PC-3 (cell line): ENCODE results near the gene ZNF575. TPM values are rescaled to one million over a fixed set of nuclear protein-coding genes. Genes with fewer than 3 reads are reported as not detected.
"Not testable (repeated sequence)": the region's sequence is repeated elsewhere in the genome, so short reads cannot be mapped to it uniquely, and the experiment has no call there.

ENCODE experiments used
- ATAC-seq: fragments of 200-7000 bp; cut with Tn5 transposase; 2 replicates; pipeline ENCODE4 v1.9.1; 2020; ENCODE audit warnings: mild to moderate bottlenecking, moderate library complexity
- BruUV-seq: library from RNA; stranded (reverse); fragments of 400-500 nt; replicated peaks from 2 replicates; lab custom pipeline; 2021; lab: Mats Ljungman, UMichigan
- CTCF ChIA-PET: fragments of 300-600 bp; sonication (Branson Sonifier 250); formaldehyde crosslinking; loops from one replicate; lab custom pipeline; 2022; ENCODE audit warnings: antibody characterized with exemption; lab: Charles Lee
- POLR2A ChIA-PET: fragments of 300-600 bp; sonication (Branson Sonifier 250); formaldehyde crosslinking; loops from one replicate; lab custom pipeline; 2022; ENCODE audit warnings: antibody characterized with exemption; ENCODE audit not compliant: unreplicated experiment; lab: Charles Lee
- DNase-seq: peaks from one replicate; pipeline ENCODE4 v3.0.0-alpha.2; 2015
- H2AFZ ChIP-seq: fragments of 300-600 bp; sonication (generic); 2 replicates; pipeline ENCODE4 v1.6.0; 2016; ENCODE audit warnings: antibody characterized with exemption, low read length
- H3F3A ChIP-seq: fragments of 300-600 bp; sonication (generic); one replicate; pipeline ENCODE4 v1.6.0; 2017; ENCODE audit warnings: antibody characterized with exemption, low read length, control low read depth, mild to moderate bottlenecking; ENCODE audit not compliant: unreplicated experiment
- H3K27ac ChIP-seq: fragments of 300-600 bp; sonication (generic); 2 replicates; pipeline ENCODE4 v1.5.1; 2016; ENCODE audit warnings: mild to moderate bottlenecking, low read length
- H3K27me3 ChIP-seq: fragments of 300-600 bp; sonication (generic); 2 replicates; pipeline ENCODE4 v1.6.1; 2016; ENCODE audit warnings: low read length, mixed read lengths
- H3K36me3 ChIP-seq: fragments of 300-600 bp; sonication (generic); 2 replicates; pipeline ENCODE4 v1.6.1; 2016; ENCODE audit warnings: low read depth, mixed run types, low read length, mixed read lengths
- H3K4me1 ChIP-seq: fragments of 300-600 bp; sonication (generic); 2 replicates; pipeline ENCODE4 v1.5.1; 2016; ENCODE audit warnings: low read length; ENCODE audit not compliant: insufficient read depth
- H3K4me2 ChIP-seq: fragments of 300-600 bp; sonication (generic); 2 replicates; pipeline ENCODE4 v1.6.0; 2016; ENCODE audit warnings: low read length
- H3K4me3 ChIP-seq: fragments of 300-600 bp; sonication (generic); 2 replicates; pipeline ENCODE4 v1.5.1; 2016; ENCODE audit warnings: mild to moderate bottlenecking, low read length, mixed read lengths
- H3K79me2 ChIP-seq: fragments of 300-600 bp; sonication (generic); 2 replicates; pipeline ENCODE4 v1.6.1; 2017; ENCODE audit warnings: low read length, mixed read lengths
- H3K9ac ChIP-seq: fragments of 300-600 bp; sonication (generic); 2 replicates; pipeline ENCODE4 v1.6.0; 2016; ENCODE audit warnings: mild to moderate bottlenecking, low read length
- H3K9me2 ChIP-seq: fragments of 300-600 bp; sonication (generic); replicated peaks from 2 replicates; pipeline ENCODE4 v1.6.1; 2016; ENCODE audit warnings: mixed run types, low read length, mixed read lengths
- H3K9me3 ChIP-seq: fragments of 300-600 bp; sonication (generic); 2 replicates; pipeline ENCODE4 v1.6.1; 2016; ENCODE audit warnings: low read length, mixed read lengths
- H4K20me1 ChIP-seq: fragments of 300-600 bp; sonication (generic); 2 replicates; pipeline ENCODE4 v1.6.1; 2016; ENCODE audit warnings: low read length, mixed read lengths
- EZH2 ChIP-seq: fragments of 300-600 bp; sonication (generic); IDR thresholded peaks from one replicate; pipeline ENCODE4 v1.6.1; 2017; ENCODE audit warnings: antibody characterized with exemption, mild to moderate bottlenecking, low read length; ENCODE audit not compliant: unreplicated experiment
- EZH2phosphoT487 ChIP-seq: fragments of 300-600 bp; sonication (generic); IDR thresholded peaks from 2 replicates; pipeline ENCODE4 v1.6.1; 2018; ENCODE audit warnings: mild to moderate bottlenecking, antibody characterized with exemption, low read length, borderline replicate concordance
- intact Hi-C: fragments of 100-400 bp; cut with micrococcal nuclease; formaldehyde crosslinking; loops from 2 replicates; pipeline ENCODE4 v1.9.0; 2023
- total RNA-seq: library from RNA; depleted of rRNA; stranded (reverse); fragments of >200 nt; gene quantifications from 2 replicates; pipeline ENCODE4 v1.2.3, GENCODE V29; 2014
- TF ChIP-seq, protein P1 (sequence below): fragments of 300-600 bp; sonication (generic); conservative IDR thresholded peaks from 2 replicates; pipeline ENCODE4 v1.5.1; 2017; ENCODE audit warnings: antibody characterized with exemption, low read depth, mild to moderate bottlenecking, low read length

The ZNF575 gene
- total RNA-seq, 1 experiment from 2014 or later: not detected

DNA sequence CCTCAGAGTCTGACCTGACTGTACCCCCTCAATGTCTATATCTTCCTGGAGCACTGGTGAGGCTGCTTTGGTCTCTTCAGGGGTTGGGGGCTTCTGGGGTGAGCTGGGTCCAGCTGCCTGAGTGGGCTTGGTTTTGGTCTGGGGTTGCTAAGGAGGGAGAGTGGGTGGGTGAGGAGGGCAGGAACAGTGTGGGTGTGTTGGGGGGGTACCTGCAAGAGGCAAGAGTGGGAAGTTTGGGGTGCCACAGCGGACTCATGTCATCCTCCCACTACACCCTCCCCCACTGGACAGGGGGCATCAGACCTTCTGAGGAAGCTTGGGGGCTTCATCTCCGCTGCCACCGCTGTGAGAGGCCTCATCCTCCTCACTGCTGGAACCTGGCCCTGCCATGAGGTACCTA lies 13.6 kb downstream of the ZNF575 start:
- no peak overlapping the region for H3K9ac ChIP-seq
- no TSS peak for BruUV-seq
- DNase-seq (no peak), ATAC-seq (no peak)
- intact Hi-C loops: no loop called here
- H3K9me3 ChIP-seq: no peaks in the 10 kb centered on the region
- no peaks in the 10 kb centered on the region for H3K4me1 ChIP-seq
- H4K20me1 ChIP-seq: no peaks in the 10 kb centered on the region
- ChIA-PET CTCF (no interaction called here), POLR2A (no interaction called here)
- no peak overlapping the region for H3K27ac ChIP-seq
- H3K79me2 ChIP-seq: no peaks in the 10 kb centered on the region
- TF ChIP-seq EZH2 (no peak), EZH2phosphoT487 (no peak)
- TF ChIP-seq, protein P1, sequence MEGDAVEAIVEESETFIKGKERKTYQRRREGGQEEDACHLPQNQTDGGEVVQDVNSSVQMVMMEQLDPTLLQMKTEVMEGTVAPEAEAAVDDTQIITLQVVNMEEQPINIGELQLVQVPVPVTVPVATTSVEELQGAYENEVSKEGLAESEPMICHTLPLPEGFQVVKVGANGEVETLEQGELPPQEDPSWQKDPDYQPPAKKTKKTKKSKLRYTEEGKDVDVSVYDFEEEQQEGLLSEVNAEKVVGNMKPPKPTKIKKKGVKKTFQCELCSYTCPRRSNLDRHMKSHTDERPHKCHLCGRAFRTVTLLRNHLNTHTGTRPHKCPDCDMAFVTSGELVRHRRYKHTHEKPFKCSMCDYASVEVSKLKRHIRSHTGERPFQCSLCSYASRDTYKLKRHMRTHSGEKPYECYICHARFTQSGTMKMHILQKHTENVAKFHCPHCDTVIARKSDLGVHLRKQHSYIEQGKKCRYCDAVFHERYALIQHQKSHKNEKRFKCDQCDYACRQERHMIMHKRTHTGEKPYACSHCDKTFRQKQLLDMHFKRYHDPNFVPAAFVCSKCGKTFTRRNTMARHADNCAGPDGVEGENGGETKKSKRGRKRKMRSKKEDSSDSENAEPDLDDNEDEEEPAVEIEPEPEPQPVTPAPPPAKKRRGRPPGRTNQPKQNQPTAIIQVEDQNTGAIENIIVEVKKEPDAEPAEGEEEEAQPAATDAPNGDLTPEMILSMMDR: no peak
- no peaks in the 10 kb centered on the region for H3F3A ChIP-seq
- H3K36me3 ChIP-seq: no peaks in the 10 kb centered on the region; the same call in 1 of the 2 replicates
- H3K4me2 ChIP-seq: no peak overlapping the region
- H3K9me2 ChIP-seq: no peaks in the 10 kb centered on the region
- H3K27me3 ChIP-seq: no peaks in the 10 kb centered on the region
- no peak overlapping the region for H2AFZ ChIP-seq
- H3K4me3 ChIP-seq: no peak overlapping the region

DNA sequence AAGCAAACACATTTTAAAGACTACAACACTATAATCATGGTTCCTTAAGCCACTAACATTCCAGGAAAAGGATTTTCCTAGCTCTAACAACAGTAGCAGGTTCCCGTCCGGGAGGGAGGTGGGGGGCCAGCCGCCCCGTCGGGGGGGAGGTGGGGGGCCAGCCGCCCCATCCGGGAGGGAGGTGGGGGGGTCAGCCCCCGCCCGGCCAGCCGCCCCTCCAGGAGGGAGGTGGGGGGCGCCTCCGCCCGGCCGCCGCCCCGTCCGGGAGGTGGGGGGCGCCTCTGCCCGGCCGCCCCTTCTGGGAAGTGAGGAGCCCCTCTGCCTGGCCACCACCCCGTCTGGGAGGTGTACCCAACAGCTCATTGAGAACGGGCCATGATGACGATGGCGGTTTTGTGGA lies 14.9 kb downstream of the ZNF575 start:
- H3K36me3 ChIP-seq, BruUV-seq, H3K4me3 ChIP-seq, H4K20me1 ChIP-seq, H3K27me3 ChIP-seq, H2AFZ ChIP-seq, H3K4me1 ChIP-seq, POLR2A ChIA-PET, H3K79me2 ChIP-seq, H3K9me2 ChIP-seq, H3K9ac ChIP-seq, H3K4me2 ChIP-seq, CTCF ChIA-PET, ATAC-seq, H3F3A ChIP-seq, H3K27ac ChIP-seq, H3K9me3 ChIP-seq, intact Hi-C loops, DNase-seq: not testable (repeated sequence)

- TF ChIP-seq EZH2 (no peak), EZH2phosphoT487 (no peak)
- TF ChIP-seq, protein P1: no peak
- no peaks in the 10 kb centered on the region for H3K9me2 ChIP-seq
- DNase-seq (no peak), ATAC-seq (no peak)
- H2AFZ ChIP-seq: no peak overlapping the region
- H3K79me2 ChIP-seq: no peaks in the 10 kb centered on the region
- H3K36me3 ChIP-seq: no peaks in the 10 kb centered on the region
- no peaks in the 10 kb centered on the region for H3K9me3 ChIP-seq
- no peaks in the 10 kb centered on the region for H3K4me1 ChIP-seq
- no peaks in the 10 kb centered on the region for H4K20me1 ChIP-seq
- H3K27ac ChIP-seq: no peak overlapping the region
- no peak overlapping the region for H3K4me3 ChIP-seq
- CTCF ChIA-PET: no interaction called here
- H3K27me3 ChIP-seq: no peaks in the 10 kb centered on the region
- H3K9ac ChIP-seq: no peak overlapping the region
- H3F3A ChIP-seq: no peaks in the 10 kb centered on the region
- POLR2A ChIA-PET: no interaction called here
- BruUV-seq: no TSS peak
- intact Hi-C loops: no loop called here
- no peak overlapping the region for H3K4me2 ChIP-seq
These were observed 15.7 kb downstream of the ZNF575 start for GRCh38 chr19:43548706-43549105.
